NCI-H1417 (cell line): ENCODE data around the gene SLF2.

Experiments used
- DNase-seq, 3 experiments: peaks; one replicate each; lab custom pipeline; 2025; lab: John Stamatoyannopoulos, UW

The SLF2 gene

GRCh38 chr10:100897976-100898375 is 14.8 kb upstream of the SLF2 start:
- DNase-seq = no peak

- DNase-seq = no peak
Observed at GRCh38 chr10:100899171-100899570, 13.6 kb upstream of the SLF2 start.

GRCh38 chr10:100901051-100901450 is 11.7 kb upstream of the SLF2 start:
- no peak for DNase-seq

- no peak for DNase-seq
Observed at GRCh38 chr10:100902622-100903021, 10.1 kb upstream of the SLF2 start.

- DNase-seq = no peak
Observed at GRCh38 chr10:100904917-100905316, 7.8 kb upstream of the SLF2 start.

- no peak for DNase-seq
Observed at GRCh38 chr10:100907175-100907574, 5.6 kb upstream of the SLF2 start.

GRCh38 chr10:100907773-100908363 is 4.9 kb upstream of the SLF2 start:
- DNase-seq = no peak

- no peak for DNase-seq
Observed at GRCh38 chr10:100908378-100908777, 4.4 kb upstream of the SLF2 start.

- peak in 1 of 3 experiments; percentile 25 for DNase-seq
Observed at GRCh38 chr10:100909501-100910263, 3.1 kb upstream of the SLF2 start.

- DNase-seq = no peak
Observed at GRCh38 chr10:100911472-100911871, 1.3 kb upstream of the SLF2 start.

GRCh38 chr10:100912013-100912604 is 654 bp upstream of the SLF2 start:
- peak in 1 of 3 experiments; percentile 70 for DNase-seq

GRCh38 chr10:100913470-100913865 is 705 bp downstream of the SLF2 start:
- DNase-seq = no peak

GRCh38 chr10:100917071-100917470 is 4.3 kb downstream of the SLF2 start:
- DNase-seq = no peak

GRCh38 chr10:100923580-100923979 is 10.8 kb downstream of the SLF2 start:
- no peak for DNase-seq

GRCh38 chr10:100927266-100927665 is 14.5 kb downstream of the SLF2 start:
- DNase-seq = no peak

- DNase-seq = no peak
Observed at GRCh38 chr10:100928039-100928438, 15.3 kb downstream of the SLF2 start.

GRCh38 chr10:100930368-100930767 is 17.6 kb downstream of the SLF2 start:
- DNase-seq = no peak

- peak in 1 of 3 experiments; percentile 1 for DNase-seq
Observed at GRCh38 chr10:100934084-100934659, 21.4 kb downstream of the SLF2 start.

GRCh38 chr10:100939763-100940344 is 27.1 kb downstream of the SLF2 start:
- DNase-seq = no peak

GRCh38 chr10:100942229-100942628 is 29.5 kb downstream of the SLF2 start:
- DNase-seq = no peak

- DNase-seq = no peak
Observed at GRCh38 chr10:100943508-100943907, 30.7 kb downstream of the SLF2 start.

- DNase-seq = no peak
Observed at GRCh38 chr10:100945754-100946153, 33.0 kb downstream of the SLF2 start.

GRCh38 chr10:100948916-100949315 is 36.2 kb downstream of the SLF2 start:
- no peak for DNase-seq
